GM21515 (cell line): Measurements from ENCODE around the gene DUSP3.

ENCODE experiments used
- ATAC-seq: cut with Tn5 transposase; IDR thresholded peaks from one replicate; pipeline ENCODE4 v1.9.1; 2021; ENCODE audit not compliant: unreplicated experiment

DUSP3 gene

DNA sequence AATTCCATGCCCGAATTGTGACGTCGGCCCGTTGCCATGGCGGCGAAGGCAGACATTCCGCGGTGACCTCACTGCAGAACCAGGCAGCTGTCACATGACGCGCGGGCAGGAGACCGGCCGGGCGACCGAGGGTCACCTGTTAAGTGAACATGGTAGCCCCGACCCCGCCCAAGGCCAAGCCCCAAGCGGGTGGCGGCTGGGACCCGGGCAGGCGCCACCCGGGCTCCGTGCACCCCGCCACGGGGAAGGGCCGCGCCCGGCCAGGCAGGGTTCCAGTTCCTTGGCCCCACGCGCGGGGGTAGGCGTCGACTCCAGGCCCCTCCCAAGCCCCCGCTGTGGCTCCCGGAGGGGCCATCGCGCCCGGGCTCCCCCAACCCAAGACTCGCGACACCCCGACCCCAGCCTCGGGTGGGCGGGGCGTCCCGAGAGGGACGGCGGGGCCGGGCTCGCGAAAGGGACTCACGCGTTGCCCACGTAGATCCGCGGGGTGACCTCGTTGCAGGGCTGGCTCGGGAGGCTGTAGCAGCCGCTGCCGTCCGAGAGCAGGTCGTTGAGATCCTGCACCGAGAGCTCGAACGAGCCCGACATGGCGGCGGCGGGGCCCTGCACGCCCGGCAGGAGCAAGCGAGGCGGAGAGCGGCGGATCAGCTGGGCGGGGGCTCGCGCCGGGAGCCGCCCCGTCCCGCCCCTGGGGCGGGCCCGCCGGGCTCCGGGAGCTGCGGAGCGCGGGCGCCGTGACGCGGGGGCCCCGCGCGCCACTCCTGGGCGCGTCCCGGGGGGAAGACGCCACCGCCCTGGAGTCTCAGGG is at the start of gene DUSP3:
DUSP3 (minus strand) TSS at position 641 of the 808 bp plus-strand sequence; CDS start at position 588, 53 bp downstream.
- ATAC-seq = peak; percentile 58

- ATAC-seq = no peak
Observed at GRCh38 chr17:43827596-43827995, 48.8 kb upstream of the DUSP3 start.

DNA sequence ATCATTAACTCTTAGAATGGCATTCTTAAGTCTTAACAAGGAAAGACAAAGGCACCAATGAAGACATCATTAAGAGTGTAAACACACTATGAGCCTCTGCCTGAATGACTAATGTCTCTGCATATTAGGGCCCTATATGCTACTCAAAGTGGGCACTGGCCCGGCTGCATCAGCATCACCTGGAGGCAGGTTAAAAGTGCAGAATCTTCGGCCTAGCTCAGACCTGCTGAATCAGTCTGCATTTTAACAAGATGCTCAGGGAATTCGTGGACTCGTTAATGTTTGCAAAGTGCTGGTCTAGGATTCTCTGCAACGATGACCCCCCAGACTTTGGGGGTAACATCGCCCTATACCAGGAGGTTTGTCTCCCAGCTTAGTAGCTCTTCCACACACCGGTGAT is 47.4 kb upstream of the DUSP3 start:
- no peak for ATAC-seq

DNA sequence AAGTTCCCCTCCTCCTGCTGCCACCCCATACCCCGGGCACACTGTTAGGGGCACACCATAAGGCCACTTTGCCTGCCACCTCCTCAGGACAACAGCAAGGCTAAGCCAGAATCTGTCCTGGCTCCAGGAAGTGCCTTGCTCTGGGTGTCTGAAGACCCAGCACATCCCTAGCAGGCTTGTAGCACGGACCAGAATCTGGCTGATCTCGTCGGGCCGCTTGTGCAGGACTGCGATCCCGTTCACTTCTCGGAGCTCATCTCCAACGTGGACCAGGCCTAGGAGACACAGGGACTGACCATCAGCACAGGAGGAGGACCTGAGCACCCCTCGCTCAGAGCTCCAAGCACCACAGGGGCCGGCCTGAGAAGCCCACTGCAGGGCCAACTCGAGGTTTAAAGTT is 46.8 kb upstream of the DUSP3 start:
- no peak for ATAC-seq

DNA sequence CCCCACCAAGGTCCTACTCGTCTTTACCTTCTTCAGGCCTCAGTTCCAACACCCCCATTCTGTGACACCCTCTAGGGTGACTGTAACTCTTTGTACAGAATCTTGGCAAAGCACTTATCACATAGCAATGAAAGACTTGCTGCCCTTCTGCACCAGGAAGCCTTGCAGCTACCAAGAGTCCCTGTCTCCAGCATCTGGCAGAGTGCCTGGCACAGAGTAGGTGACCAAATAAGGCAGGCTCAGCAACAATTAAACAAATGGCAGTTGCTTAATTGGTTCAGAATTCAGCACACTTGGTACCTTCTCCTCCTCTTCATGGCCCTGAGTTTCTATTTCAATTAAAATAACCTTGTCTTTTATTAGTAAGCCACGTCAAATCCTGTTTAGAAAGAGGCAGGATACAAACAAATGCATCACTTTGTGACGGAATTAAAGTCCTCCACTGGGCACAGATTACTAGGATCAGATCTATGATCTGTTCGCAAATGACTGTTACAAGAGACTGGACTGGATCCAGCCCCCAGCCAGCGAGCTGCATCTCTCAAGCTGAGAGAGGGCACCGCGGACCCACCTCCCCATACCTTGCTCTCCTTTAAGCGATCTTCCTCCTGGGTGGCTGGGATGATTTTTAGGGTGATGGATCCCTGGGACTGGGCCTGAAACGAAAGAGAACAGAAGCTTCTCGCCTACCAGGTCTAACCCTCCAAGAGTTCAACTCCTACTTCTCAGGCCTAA is 44.7 kb upstream of the DUSP3 start:
- no peak for ATAC-seq

DNA sequence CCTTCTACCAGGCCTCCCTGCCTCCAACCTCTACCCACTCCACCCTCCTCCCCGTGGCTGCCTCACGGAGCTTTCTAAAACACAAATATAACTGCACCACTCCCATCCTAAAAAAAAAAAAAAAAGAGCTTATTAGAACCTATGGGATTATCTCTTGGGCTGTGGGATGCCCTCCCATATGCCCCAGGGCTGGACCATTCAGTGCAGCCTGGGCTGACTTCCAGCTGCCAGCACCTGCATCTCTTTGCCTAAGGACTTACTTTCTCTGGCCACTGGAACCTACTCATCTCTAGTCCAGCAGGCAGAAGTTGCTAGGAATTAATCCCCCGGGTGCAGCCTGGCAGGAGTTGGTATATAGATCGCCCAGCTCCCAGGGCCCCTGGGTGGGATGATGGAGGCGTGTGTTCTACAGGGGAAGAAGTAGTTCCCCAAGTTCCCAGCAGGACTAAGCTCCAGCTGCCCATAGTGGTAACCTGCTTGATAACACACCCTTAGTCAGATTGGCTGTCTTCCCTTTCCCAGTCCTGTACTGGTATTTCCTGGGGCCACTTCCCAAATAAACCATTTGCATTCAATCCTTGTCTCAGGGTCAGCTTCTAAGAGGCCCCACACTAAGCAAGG is 43.9 kb upstream of the DUSP3 start:
- ATAC-seq = no peak

GRCh38 chr17:43820759-43821158 is 42.0 kb upstream of the DUSP3 start:
- ATAC-seq = no peak

- no peak for ATAC-seq
Observed at GRCh38 chr17:43818966-43819365, 40.2 kb upstream of the DUSP3 start.

DNA sequence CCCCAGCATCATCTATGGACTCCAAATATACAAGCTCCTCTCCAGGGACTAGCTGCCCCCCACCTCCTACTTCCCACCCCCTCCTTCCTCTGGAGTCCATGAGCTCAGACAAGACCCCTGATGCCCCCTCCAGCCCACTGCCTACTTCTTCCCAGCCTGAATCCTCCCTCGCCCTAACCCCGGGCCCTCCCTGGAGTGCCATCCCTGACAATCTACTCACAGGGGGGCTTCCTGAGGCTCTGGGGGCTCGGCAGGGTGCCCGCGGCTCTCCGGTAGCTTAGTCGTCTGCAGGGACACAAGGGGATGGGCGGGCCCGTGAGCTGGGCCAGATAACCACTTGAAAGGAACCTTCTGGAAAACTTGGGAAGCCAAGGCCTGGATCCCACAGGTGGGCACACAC is 39.0 kb upstream of the DUSP3 start:
- no peak for ATAC-seq

- no peak for ATAC-seq
Observed at GRCh38 chr17:43816336-43817320, 37.9 kb upstream of the DUSP3 start.

GRCh38 chr17:43814714-43815113 is 35.9 kb upstream of the DUSP3 start:
- ATAC-seq = no peak

DNA sequence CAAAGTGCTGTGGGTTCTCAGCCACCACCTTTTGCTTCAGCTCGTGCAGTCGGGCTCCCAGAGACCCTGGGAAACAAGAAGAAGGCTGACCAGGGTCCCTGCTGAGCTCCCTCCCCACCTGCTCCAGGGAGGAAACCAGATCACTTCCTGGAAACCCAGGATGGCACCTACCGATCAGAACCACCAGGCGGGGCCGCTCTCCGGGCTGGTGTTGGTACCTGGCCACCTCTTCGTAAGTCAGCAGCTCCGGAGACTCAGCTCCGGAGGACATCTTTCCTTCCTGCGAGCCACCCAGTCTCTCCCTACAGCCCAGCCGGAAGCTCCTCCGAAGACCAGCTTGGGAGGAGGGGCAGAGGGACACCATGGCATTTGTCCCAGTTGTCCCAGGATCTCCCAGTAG is 35.2 kb upstream of the DUSP3 start:
- no peak for ATAC-seq

- no peak for ATAC-seq
Observed at GRCh38 chr17:43813386-43813785, 34.6 kb upstream of the DUSP3 start.

GRCh38 chr17:43812396-43813265 is 33.9 kb upstream of the DUSP3 start:
- ATAC-seq = no peak

DNA sequence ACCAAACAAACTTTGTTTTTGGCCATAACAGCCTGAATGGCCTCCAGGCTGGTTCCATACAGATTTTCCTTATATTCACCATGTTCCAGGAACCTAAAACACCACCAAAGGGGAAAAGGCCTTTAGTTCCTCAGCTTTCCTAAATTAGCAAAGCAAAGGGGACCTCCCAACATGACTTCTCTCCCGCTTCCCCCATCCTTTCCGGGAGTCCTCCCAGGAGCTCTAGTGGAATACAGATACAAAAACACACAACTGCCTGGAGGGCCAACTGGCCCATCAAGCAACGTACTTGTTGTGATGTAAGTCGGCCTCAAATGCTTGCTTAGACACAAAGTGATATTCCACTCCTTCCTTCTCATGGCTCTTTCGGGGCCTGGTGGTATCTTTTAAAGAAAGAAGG is 32.0 kb upstream of the DUSP3 start:
- no peak for ATAC-seq

- ATAC-seq = no peak
Observed at GRCh38 chr17:43810226-43810715, 31.5 kb upstream of the DUSP3 start.

GRCh38 chr17:43809121-43809520 is 30.3 kb upstream of the DUSP3 start:
- ATAC-seq = no peak

DNA sequence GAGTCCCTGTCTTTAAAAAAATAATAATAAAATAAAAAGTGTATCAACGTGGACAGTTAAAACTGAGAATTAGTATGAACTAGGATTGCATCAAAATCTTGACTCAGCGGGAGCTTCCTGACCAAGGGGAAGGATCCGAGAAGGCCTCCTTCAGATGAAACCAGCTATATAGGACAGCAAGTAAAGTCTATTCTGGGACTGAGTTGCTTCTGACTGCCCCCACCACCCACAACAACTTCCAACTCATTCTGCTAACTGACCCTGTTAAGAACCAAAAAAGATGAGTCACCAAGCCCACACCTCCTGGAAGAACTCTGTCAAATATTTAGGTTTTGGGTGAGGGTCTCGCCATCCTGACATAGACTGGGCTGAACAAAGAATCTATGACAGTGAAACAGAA is 29.3 kb upstream of the DUSP3 start:
- no peak for ATAC-seq

DNA sequence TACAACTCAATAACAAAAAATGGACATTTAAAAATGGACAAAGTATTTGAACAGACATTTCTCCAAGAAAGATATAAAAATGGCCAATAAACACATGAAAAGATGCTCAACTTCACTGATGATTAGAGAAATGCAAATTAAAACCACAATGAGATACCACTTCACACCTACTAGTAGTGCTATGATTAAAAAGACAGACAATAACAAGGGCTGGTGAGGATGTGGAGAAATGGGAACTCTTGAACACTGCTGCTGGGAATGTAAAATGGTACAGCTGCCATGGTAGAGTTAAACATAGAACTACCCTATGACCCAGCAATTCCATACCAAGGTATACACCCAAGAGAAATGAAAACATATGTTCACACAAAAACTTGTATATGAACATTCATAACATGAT is 26.3 kb upstream of the DUSP3 start:
- no peak for ATAC-seq

GRCh38 chr17:43803758-43804157 is 25.0 kb upstream of the DUSP3 start:
- ATAC-seq = no peak
